Measurements from ENCODE around the gene STX5.
A peak's percentile ranks its signal among the peaks of the same experiment; 100 is the strongest.
"Not testable (repeated sequence)": the region's sequence is repeated elsewhere in the genome, so short reads cannot be mapped to it uniquely, and the experiment has no call there.

The STX5 gene

GRCh38 chr11:62854013-62854824 is 22.4 kb upstream of the STX5 start:
- no peak for DNase-seq (ENCODE audit: low spot score)

- DNase-seq (ENCODE audit: low spot score) = no peak
Measured at GRCh38 chr11:62853279-62853965, 21.6 kb upstream of the STX5 start.

GRCh38 chr11:62852523-62853188 is 20.8 kb upstream of the STX5 start:
- no peak for DNase-seq (ENCODE audit: low spot score)

DNA sequence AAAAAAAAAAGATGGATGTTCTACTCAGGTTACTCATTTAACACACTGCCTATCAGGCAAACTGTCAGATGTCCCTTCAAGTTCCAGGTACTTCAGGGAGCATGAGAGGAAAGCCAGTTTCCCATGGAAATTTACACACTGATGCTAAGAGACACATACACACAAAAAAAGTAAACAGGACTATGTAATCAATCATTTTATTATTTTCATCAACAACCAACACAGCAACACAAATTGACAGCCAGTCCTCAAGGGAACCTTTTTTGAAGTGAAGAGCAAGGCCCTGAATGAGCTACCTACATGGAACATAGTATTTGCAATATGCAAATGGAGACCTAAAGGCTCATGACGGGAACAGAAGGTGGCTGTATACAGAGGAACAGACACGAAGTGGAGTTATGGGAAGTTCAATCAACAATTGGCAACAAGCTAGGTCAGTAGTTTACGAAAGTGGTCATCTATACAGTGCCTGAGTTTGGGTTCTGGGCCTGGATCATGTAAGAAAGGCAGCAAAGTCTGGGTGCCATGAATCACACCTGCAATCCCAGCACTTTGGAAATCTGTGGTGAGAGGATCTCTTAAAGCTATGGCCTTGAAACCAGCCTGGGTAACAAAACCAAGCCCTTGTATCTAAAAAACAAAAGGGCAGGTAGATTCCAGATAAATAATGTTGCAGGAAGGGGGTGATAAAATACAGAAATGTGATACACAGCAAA is 20.1 kb upstream of the STX5 start:
- no peak for DNase-seq (ENCODE audit: low spot score)

- peak; percentile 53 for DNase-seq (ENCODE audit: low spot score)
Measured at GRCh38 chr11:62850911-62851806, 19.3 kb upstream of the STX5 start.

- DNase-seq (ENCODE audit: low spot score) = no peak
Measured at GRCh38 chr11:62847767-62848314, 16.0 kb upstream of the STX5 start.

GRCh38 chr11:62846177-62846576 is 14.3 kb upstream of the STX5 start:
- no peak for DNase-seq (ENCODE audit: low spot score)

DNA sequence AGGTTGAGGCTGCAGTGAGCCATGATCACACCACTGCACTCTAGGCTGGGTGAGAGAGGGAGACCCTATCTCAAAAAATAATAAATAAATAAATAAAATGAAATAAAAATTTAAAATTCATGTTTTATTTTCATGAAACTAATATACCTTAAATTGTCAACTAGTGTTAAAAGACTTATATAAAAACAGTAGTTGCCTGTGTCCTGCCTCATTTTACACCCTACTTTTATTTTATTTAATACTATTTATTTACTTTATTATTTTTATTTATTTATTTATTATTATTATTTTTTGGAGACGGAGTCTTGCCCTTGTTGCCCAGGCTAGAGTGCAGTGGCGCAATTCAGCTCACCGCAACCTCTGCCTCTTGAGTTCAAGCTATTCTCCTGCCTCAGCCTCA is 12.3 kb upstream of the STX5 start:
- DNase-seq (ENCODE audit: low spot score) = no peak

DNA sequence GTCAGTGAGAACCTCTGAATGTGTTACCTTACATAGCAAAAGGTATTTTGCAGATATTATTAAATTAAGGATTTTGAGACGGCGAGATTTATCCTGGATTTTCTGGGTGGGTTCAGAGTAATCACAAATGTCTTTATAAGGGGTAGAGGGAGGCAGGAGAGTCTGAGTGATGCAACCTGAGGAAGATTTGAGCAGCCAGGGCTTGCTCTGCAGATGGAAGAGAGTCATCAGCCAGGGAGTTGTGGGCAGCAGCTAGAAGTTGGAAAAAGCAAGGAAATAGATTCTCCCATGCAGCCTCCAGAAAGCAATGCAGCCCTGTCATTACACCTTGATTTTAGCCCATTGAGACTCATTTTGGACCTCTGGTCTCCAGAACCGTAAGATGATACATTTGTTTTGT is 11.6 kb upstream of the STX5 start:
- no peak for DNase-seq (ENCODE audit: low spot score)

- DNase-seq (ENCODE audit: low spot score) = not testable (repeated sequence)
Measured at GRCh38 chr11:62842891-62843290, 11.0 kb upstream of the STX5 start.

DNA sequence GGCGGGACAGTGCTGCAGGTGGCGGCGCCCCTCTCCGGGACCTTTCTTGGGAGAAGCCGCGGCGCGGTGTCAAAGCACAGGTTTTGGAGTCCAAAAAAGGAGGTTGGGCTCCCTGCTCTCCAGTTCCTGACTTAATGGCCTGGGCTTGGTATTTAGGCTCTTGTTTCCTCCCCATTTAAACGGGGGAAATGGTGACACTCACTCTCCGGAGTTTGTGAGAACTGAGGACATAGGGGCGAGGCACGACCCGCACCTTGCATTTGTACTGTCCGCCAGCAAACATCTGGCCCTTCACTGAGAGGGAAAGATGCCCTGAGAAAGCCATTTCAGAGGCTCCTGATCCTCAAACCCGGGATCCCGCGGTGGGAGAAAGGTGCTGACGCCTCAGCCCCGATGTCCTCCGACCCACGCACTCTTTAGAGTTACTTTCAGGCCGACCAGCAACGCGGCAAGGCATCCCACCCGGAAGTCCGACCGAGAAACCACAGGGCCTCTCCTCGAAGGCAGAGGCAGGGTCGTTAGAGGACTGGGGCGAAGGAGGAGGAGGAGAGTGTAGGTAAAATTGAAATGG is 10.4 kb upstream of the STX5 start:
- DNase-seq (ENCODE audit: low spot score) = peak; percentile 85

DNA sequence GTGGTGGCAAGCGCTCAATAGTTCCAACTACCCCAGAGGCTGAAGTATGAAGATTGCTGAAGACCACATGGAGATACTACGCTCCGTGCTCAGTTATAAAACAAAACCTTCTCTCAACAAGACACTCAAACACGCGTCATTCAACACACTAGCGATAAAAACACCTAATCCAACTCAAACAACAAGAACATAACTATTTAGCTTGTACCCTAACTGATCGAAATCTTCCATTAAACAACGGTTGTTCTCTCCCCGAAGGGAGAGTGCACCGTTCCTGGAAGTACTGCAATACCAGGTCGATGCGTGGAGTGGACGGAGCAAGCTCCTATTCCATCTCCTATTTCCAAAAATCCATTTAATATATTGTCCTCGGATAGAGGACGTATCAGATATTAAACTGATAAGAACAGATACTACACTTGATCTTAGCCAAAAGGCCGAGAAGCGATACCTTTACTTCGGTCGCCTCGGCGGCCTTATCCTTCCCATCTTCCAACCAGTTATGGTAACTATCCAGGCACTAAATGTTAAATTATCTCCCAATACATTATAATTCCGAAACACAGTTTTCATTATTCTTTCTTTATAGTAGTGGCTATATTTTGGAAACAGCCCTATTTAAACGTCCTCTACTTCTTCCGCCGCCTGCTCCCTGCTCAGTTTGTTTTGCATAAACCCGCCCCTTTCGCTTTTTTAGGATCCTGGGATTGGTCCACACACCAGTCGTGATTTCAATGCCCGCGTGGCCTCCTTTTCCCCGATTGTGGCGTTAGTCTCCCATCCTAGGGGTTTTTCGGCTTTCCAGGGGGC is 9.7 kb upstream of the STX5 start:
- DNase-seq (ENCODE audit: low spot score) = peak; percentile 100

- not testable (repeated sequence) for DNase-seq (ENCODE audit: low spot score)
Measured at GRCh38 chr11:62840721-62841360, 9.0 kb upstream of the STX5 start.

DNA sequence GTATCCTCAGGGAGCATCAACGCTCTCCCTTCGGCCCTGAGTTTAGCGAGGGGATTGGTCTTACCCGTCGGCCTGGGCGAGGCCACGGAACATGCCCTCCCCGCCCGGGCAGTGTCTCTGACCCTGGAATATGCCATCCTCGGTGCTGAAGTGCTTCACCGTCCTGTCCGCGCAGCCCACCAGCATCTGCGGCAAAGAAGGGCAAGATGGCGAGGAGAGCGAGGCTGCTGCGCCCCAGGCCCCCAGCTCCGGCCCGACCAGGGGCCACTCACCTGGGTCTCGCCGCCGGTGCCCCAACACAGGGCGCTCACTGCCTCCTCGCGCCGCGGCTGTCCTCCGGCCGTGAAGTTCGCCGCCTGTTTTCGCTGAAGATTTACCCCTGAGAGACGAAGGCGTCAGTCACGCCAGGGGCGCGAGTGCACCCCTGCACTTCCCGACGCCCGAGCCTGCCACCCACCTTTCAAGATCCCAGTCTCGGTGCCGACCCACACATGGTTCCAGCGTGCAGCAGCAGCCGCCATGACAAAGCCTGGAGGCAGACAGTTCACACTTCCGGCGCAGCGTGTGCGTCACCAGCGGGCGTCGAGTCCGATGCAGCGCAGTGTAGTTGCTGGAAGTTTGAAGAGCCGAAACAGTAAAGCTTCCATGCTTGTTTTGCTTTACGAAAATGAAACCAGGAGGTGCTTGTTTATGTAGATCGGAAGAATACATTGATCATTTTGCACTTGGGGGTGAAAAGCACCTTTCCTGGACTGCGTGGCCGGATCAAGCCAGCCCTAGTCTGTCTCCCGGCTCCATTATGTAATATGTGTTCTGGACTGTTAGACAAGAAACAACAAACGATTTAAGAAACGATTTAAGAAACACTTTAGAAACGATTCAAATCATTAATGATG is 7.4 kb upstream of the STX5 start, which contains the start of gene WDR74:
TSS of gene WDR74 (minus strand) at position 541 of the 896 bp plus-strand sequence. CDS start at position 521, 20 bp downstream.
- DNase-seq (ENCODE audit: low spot score) = peak; percentile 86

DNA sequence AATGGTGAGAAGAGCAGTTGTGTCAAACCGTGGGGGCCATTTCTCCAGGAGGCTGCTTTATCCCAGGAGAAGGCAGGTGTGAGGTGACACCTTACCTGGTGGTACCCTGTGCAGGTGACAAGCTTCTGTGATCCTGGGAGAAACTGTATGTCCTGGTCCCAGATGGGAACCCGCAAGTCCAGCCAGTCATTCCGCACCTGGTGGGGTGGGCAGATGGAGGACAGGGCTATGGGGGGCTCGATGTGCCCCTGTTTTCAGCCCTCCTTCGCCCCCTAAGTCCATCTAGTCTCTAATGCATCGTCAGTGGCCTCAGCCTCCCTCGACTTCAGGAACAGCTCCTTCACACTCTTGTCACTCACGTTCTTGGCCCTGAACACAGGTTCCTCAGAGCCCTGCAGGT is 3.5 kb upstream of the STX5 start:
- DNase-seq (ENCODE audit: low spot score) = peak; percentile 2

- peak; percentile 14 for DNase-seq (ENCODE audit: low spot score)
Measured at GRCh38 chr11:62832336-62833234, 734 bp upstream of the STX5 start, which contains the start of gene TEX54. TEX54 (minus strand) TSS chr11:62832841.
